B cell (primary cell): Measurements from ENCODE around the gene PTPRE.

Source experiments
- EZH2 ChIP-seq: IDR thresholded peaks from 2 replicates; pipeline ENCODE4 v1.6.1; 2012; ENCODE audit warnings: borderline replicate concordance, low read depth, mild to moderate bottlenecking, moderate library complexity, low read length; ENCODE audit not compliant: insufficient read depth, poor library complexity, severe bottlenecking
- TF ChIP-seq, protein P1 (sequence below): fragments of 200-600 bp; IDR thresholded peaks from one replicate; pipeline ENCODE4 v1.8.0; 2022; ENCODE audit warnings: antibody characterized with exemption, mild to moderate bottlenecking

DNA sequence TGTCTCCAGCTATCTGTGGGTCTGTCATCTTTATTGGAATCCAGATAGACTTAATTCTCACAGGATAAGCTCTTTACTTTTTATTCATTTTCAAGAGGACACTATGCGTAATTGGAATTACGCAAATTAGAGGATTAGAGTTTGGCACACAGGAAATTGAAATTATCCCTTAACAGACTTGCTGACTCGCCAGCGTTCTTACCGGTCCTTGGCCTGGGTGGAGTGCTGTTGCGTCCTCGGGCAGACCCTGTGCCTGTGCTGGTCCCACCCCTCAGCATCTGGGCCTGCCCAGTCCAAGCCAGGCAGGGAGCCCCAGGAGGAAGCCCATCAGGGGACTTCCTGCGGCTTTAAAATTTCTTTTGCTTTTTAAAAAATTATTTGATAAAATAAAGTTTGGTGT is 117.5 kb downstream of the PTPRE start:
- no peak for TF ChIP-seq EZH2
- TF ChIP-seq, protein P1, sequence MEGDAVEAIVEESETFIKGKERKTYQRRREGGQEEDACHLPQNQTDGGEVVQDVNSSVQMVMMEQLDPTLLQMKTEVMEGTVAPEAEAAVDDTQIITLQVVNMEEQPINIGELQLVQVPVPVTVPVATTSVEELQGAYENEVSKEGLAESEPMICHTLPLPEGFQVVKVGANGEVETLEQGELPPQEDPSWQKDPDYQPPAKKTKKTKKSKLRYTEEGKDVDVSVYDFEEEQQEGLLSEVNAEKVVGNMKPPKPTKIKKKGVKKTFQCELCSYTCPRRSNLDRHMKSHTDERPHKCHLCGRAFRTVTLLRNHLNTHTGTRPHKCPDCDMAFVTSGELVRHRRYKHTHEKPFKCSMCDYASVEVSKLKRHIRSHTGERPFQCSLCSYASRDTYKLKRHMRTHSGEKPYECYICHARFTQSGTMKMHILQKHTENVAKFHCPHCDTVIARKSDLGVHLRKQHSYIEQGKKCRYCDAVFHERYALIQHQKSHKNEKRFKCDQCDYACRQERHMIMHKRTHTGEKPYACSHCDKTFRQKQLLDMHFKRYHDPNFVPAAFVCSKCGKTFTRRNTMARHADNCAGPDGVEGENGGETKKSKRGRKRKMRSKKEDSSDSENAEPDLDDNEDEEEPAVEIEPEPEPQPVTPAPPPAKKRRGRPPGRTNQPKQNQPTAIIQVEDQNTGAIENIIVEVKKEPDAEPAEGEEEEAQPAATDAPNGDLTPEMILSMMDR = no peak
